ENCODE data around the gene FAM53B.

FAM53B gene

GRCh38 chr10:124763267-124763666, 19.1 kb upstream of the FAM53B start:
- H3K4me3 ChIP-seq (ENCODE audit: low read depth, low read length) = no peak overlapping the region
- TF ChIP-seq CTCF (IDR thresholded peaks at IDR 0.05; ENCODE audit: low read depth, low read length, missing control alignments) = no peak
- DNase-seq (ENCODE audit: low read depth) = no peak

- H3K4me3 ChIP-seq (ENCODE audit: low read depth, low read length) = no peak overlapping the region
- no peak for TF ChIP-seq CTCF (IDR thresholded peaks at IDR 0.05; ENCODE audit: low read depth, low read length, missing control alignments)
- no peak for DNase-seq (ENCODE audit: low read depth)
Measured at GRCh38 chr10:124762281-124762680, 18.1 kb upstream of the FAM53B start.

GRCh38 chr10:124756156-124756903, 12.2 kb upstream of the FAM53B start:
- TF ChIP-seq CTCF (IDR thresholded peaks at IDR 0.05; ENCODE audit: low read depth, low read length, missing control alignments) = no peak
- no peak overlapping the region for H3K4me3 ChIP-seq (ENCODE audit: low read depth, low read length)
- no peak for DNase-seq (ENCODE audit: low read depth)

GRCh38 chr10:124755581-124755980, 11.4 kb upstream of the FAM53B start:
- no peak for TF ChIP-seq CTCF (IDR thresholded peaks at IDR 0.05; ENCODE audit: low read depth, low read length, missing control alignments)
- no peak for DNase-seq (ENCODE audit: low read depth)
- H3K4me3 ChIP-seq (ENCODE audit: low read depth, low read length) = no peak overlapping the region

GRCh38 chr10:124754227-124754626, 10.0 kb upstream of the FAM53B start:
- no peak overlapping the region for H3K4me3 ChIP-seq (ENCODE audit: low read depth, low read length)
- no peak for TF ChIP-seq CTCF (IDR thresholded peaks at IDR 0.05; ENCODE audit: low read depth, low read length, missing control alignments)
- DNase-seq (ENCODE audit: low read depth) = no peak

- H3K4me3 ChIP-seq (ENCODE audit: low read depth, low read length) = no peak overlapping the region
- DNase-seq (ENCODE audit: low read depth) = no peak
- no peak for TF ChIP-seq CTCF (IDR thresholded peaks at IDR 0.05; ENCODE audit: low read depth, low read length, missing control alignments)
Measured at GRCh38 chr10:124748953-124749645, 4.9 kb upstream of the FAM53B start.

Data from GM12864 (cell line).